CD4-positive, alpha-beta memory T cell (primary cell): ENCODE data around the gene TADA3. TPM values are rescaled to one million over a fixed set of nuclear protein-coding genes. Genes with fewer than 3 reads are reported as not detected.

Experiments
- CTCF ChIA-PET: fragments of 350-600 bp; sonication (Branson Sonifier 250); formaldehyde crosslinking; loops from one replicate; lab custom pipeline; 2021; ENCODE audit warnings: inconsistent platforms; ENCODE audit not compliant: partially characterized antibody; lab: Charles Lee
- POLR2A ChIA-PET: fragments of 350-600 bp; sonication (Branson Sonifier 250); formaldehyde crosslinking; loops from one replicate; lab custom pipeline; 2021; ENCODE audit not compliant: partially characterized antibody; lab: Charles Lee
- DNase-seq, 5 donors: peaks; one replicate each; pipeline versions ENCODE4 v3.0.0 to v3.0.0-alpha.2; 2020 to 2022; ENCODE audit warnings: mixed read lengths in 1 of 5
- H3K27ac ChIP-seq: one replicate; pipeline ENCODE4 v1.7.0; 2013; ENCODE audit warnings: low read depth, low read length
- H3K27me3 ChIP-seq: 2 replicates; pipeline ENCODE4 v1.7.0; 2013; ENCODE audit warnings: mild to moderate bottlenecking, low read length, moderate library complexity; ENCODE audit not compliant: insufficient read depth
- H3K36me3 ChIP-seq: 2 replicates; pipeline ENCODE4 v1.7.0; 2013; ENCODE audit warnings: mild to moderate bottlenecking, low read length, moderate library complexity; ENCODE audit not compliant: insufficient read depth
- H3K4me1 ChIP-seq: 2 replicates; pipeline ENCODE4 v1.7.0; 2013; ENCODE audit warnings: mild to moderate bottlenecking, low read length, moderate library complexity; ENCODE audit not compliant: insufficient read depth
- H3K4me3 ChIP-seq, 2 donors: one replicate each; pipeline ENCODE4 v1.7.0; 2013; ENCODE audit warnings: low read length in 2 of 2, mild to moderate bottlenecking in 1 of 2
- H3K9me3 ChIP-seq, 2 donors: one replicate each; pipeline ENCODE4 v1.7.0; 2013; ENCODE audit warnings: low read length in 2 of 2, control low read depth in 1 of 2; ENCODE audit not compliant: control insufficient read depth in 1 of 2
- H3K27ac Mint-ChIP-seq, 7 donors: one replicate each; pipeline ENCODE4 v1.8.0; 2020 to 2021; ENCODE audit warnings: mixed read lengths in 7 of 7, mild to moderate bottlenecking in 6 of 7, inconsistent platforms in 3 of 7, moderate library complexity in 3 of 7
- H3K27me3 Mint-ChIP-seq, 2 donors: one replicate each; pipeline ENCODE4 v1.8.0; 2020 to 2021; ENCODE audit warnings: mixed read lengths in 2 of 2
- H3K36me3 Mint-ChIP-seq, 2 donors: one replicate each; pipeline ENCODE4 v1.8.0; 2020 to 2021; ENCODE audit warnings: mixed read lengths in 2 of 2, inconsistent platforms in 1 of 2, mild to moderate bottlenecking in 1 of 2
- H3K4me1 Mint-ChIP-seq, 4 donors: one replicate each; pipeline ENCODE4 v1.8.0; 2020 to 2021; ENCODE audit warnings: mixed read lengths in 4 of 4, mild to moderate bottlenecking in 1 of 4
- H3K4me3 Mint-ChIP-seq, 8 donors: one replicate each; pipeline ENCODE4 v1.8.0; 2020 to 2021; ENCODE audit warnings: mixed read lengths in 8 of 8, mild to moderate bottlenecking in 7 of 8, moderate library complexity in 6 of 8, inconsistent platforms in 3 of 8
- H3K9me3 Mint-ChIP-seq, 8 donors: one replicate each; pipeline ENCODE4 v1.8.0; 2020 to 2021; ENCODE audit warnings: mixed read lengths in 8 of 8, mild to moderate bottlenecking in 5 of 8, inconsistent platforms in 3 of 8, moderate library complexity in 1 of 8
- intact Hi-C: fragments of 100-400 bp; cut with micrococcal nuclease; formaldehyde crosslinking; loops from one replicate; pipeline ENCODE4 v1.15.1; 2023
- polyA plus RNA-seq, 2 donors: library from polyadenylated mRNA; unstranded; fragments of 300-500 nt; fragmentation: Illumina TruSeq; gene quantifications; one replicate each; pipeline ENCODE4 v1.2.3, GENCODE V29; 2021
- total RNA-seq, 2 experiments: library from RNA; stranded (reverse); gene quantifications; one replicate each; pipeline ENCODE4 v1.2.3, GENCODE V29; 2021

Gene TADA3
- total and polyA plus RNA-seq, 4 experiments from 2014 or later = 35.3 to 54.6 (median 39.5) TPM

DNA sequence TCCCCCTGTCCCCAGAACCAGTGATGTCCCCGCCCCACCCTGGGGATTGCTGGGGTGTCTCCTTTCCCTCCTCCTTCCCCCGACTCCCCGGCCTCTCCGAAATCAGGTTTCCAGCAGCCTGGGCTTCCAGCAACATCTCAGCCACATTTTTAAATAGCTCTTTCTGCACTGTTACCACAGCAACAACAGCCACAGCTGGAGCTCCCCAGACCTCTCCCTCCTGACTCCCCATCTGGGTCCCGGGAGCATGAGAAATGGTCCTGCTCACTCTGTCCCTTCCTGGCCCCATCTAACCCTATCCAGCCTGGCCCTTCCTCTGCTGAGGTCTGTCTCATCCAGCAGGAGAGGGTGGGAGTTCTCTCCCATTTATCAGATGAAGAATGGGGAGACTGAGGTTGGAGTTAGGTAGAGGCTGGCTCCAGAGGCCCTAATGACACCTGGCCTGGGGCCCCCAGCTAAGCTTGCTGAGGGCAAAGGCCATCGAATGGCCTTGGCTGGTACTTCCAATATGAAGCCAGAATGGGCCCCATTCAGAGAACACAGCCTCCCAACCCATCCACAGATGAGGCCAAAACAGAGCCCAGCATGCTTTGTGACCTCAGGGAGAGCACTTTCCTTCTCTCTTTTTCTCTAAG lies 24.0 kb downstream of the TADA3 start:
- Mint-ChIP-seq H3K9me3 (no peaks in the 10 kb centered on the region), H3K36me3 (peaks cover 0 to 2% of the 10 kb centered on the region in 2 donors), H3K27me3 (no peaks in the 10 kb centered on the region), H3K27ac (peak overlapping the region in 3 of 7 donors; percentile 14 to 66 (median 37)), H3K4me3 (no peak overlapping the region), H3K4me1 (peaks cover 11 to 36% (median 21%) of the 10 kb centered on the region in 4 donors)
- POLR2A ChIA-PET = interaction anchor here (1.7 to 3.9 kb wide), 2 partner anchors 14 to 18 kb away, joined by 5 to 20 read pairs; partner anchors contain the start of gene OGG1
- H3K4me1 ChIP-seq = peaks cover 21% of the 10 kb centered on the region
- CTCF ChIA-PET = interaction anchor here (1.6 kb wide), 1 partner anchor 14 kb away, joined by 4 read pairs; no protein-coding TSS in a partner anchor
- H3K9me3 ChIP-seq = no peaks in the 10 kb centered on the region
- no peak overlapping the region for H3K27ac ChIP-seq
- H3K36me3 ChIP-seq = no peaks in the 10 kb centered on the region
- DNase-seq = no peak
- intact Hi-C loops = no loop called here
- no peaks in the 10 kb centered on the region for H3K27me3 ChIP-seq
- no peak overlapping the region for H3K4me3 ChIP-seq

DNA sequence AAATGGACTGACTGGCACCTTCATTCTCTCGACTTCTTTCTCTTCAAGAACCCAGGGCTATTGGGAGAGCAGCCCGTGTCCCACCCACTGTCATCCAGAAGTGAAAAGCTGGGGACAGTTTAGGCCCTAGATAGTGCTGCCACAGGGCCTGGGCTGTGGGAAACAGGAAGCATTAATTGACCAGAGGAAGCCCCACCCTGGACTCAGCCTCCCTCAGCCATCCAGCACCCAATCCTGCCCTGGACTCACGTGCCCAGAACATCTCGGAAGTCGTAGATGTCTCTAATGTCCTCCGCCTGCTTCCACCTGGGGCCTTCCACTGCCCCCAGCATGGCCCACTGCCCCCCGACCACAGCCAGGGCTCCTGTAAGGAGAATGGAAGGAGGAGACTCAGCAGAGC lies 24.9 kb downstream of the TADA3 start:
- Histone ChIP-seq H3K27me3 (no peaks in the 10 kb centered on the region), H3K9me3 (no peaks in the 10 kb centered on the region), H3K27ac (no peak overlapping the region), H3K4me1 (peaks cover 21% of the 10 kb centered on the region), H3K4me3 (no peak overlapping the region), H3K36me3 (no peaks in the 10 kb centered on the region)
- Mint-ChIP-seq H3K36me3 (peaks cover 0 to 2% of the 10 kb centered on the region in 2 donors), H3K4me3 (peak overlapping the region in 1 of 8 donors; percentile 15), H3K4me1 (peaks cover 11 to 36% (median 21%) of the 10 kb centered on the region in 4 donors), H3K27me3 (no peaks in the 10 kb centered on the region), H3K27ac (peak overlapping the region in 3 of 7 donors; percentile 37 to 77 (median 59)), H3K9me3 (no peaks in the 10 kb centered on the region)
- POLR2A ChIA-PET = interaction anchor here (1.0 to 3.9 kb wide), 3 partner anchors 13 to 371 kb away, joined by 3 to 20 read pairs (median 5); partner anchors contain the start of gene OGG1
- intact Hi-C loops = no loop called here
- no peak for DNase-seq
- CTCF ChIA-PET = interaction anchor here (1.6 kb wide), 1 partner anchor 13 kb away, joined by 4 read pairs; no protein-coding TSS in a partner anchor

DNA sequence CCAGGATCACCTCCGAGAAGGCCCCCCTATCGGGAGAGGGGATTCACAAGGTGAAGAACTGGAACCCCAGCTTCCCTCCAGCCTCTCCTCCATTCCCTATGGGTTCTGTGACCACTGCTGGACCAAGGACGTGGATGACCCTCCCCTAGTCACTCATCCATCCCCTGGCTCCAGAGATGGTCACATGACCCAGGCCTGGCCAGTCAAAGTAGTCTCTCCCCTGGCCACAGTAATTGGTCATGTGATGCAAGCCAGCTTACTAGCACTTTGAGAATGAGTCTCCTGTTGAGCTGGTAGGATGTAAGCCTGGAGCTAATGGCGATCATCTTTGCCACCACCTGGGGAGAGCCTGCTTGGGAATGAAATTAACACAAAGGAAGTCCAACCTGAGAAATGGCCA lies 26.4 kb downstream of the TADA3 start:
- Histone ChIP-seq H3K9me3 (no peaks in the 10 kb centered on the region), H3K27me3 (no peaks in the 10 kb centered on the region), H3K36me3 (no peaks in the 10 kb centered on the region), H3K4me1 (peaks cover 21% of the 10 kb centered on the region), H3K27ac (no peak overlapping the region), H3K4me3 (no peak overlapping the region)
- Mint-ChIP-seq H3K4me1 (peaks cover 11 to 36% (median 23%) of the 10 kb centered on the region in 4 donors), H3K27me3 (no peaks in the 10 kb centered on the region), H3K27ac (peak overlapping the region in 1 of 7 donors; percentile 72), H3K4me3 (no peak overlapping the region), H3K9me3 (no peaks in the 10 kb centered on the region), H3K36me3 (peaks cover 3 to 5% of the 10 kb centered on the region in 2 donors)
- ChIA-PET CTCF (no interaction called here), POLR2A (interaction anchor here (0.7 kb wide), 1 partner anchor 39 kb away, joined by 3 read pairs; no protein-coding TSS in a partner anchor)
- no peak for DNase-seq
- intact Hi-C loops = no loop called here

DNA sequence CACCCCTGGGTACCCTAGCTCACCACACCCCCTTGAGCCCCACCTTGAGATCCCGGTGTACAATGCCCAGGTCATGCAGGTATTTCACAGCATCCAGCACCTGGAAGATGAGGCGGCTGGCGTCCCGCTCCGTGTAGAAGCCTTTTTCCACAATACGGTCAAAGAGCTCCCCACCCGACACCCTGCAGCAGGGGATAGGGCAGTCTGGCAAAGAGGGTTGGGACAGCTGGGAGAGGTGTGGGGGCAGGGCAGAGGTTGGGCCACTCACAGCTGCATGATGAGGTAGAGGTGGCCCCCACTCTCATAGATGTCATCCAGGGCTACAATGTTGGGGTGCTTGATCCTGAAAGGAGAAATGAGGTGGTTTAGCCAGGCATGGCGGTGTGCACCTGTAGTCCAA lies 29.4 kb downstream of the TADA3 start:
- Mint-ChIP-seq H3K27me3 (no peaks in the 10 kb centered on the region), H3K27ac (no peak overlapping the region), H3K4me1 (peaks cover 4 to 13% (median 9%) of the 10 kb centered on the region in 4 donors), H3K4me3 (no peak overlapping the region), H3K9me3 (no peaks in the 10 kb centered on the region), H3K36me3 (peaks cover 20 to 21% of the 10 kb centered on the region in 2 donors)
- H3K36me3 ChIP-seq = peaks cover 5% of the 10 kb centered on the region
- no peaks in the 10 kb centered on the region for H3K4me1 ChIP-seq
- H3K27me3 ChIP-seq = no peaks in the 10 kb centered on the region
- ChIA-PET POLR2A (no interaction called here), CTCF (no interaction called here)
- H3K4me3 ChIP-seq = no peak overlapping the region
- intact Hi-C loops = no loop called here
- no peak for DNase-seq
- no peaks in the 10 kb centered on the region for H3K9me3 ChIP-seq
- H3K27ac ChIP-seq = no peak overlapping the region

DNA sequence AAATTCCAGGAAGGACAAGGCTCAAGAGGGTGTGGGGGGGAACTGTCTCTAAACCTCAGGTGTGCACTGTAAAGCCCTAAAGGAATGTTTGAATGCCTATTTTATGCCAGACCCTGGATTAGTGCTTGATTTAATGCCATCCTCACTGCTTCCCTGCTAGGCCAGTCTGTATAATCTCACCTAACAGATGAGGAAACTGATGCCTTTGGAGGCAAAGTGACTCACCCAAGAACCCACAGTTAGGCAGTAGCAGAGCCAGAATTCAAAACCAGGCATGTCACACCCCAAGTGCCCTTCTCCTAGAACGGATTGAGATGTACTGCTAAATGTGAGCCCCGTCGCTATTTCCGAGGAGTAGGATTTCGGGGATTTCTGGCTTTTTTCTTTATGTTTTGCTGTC lies 30.4 kb downstream of the TADA3 start:
- Histone ChIP-seq H3K4me1 (no peaks in the 10 kb centered on the region), H3K27me3 (no peaks in the 10 kb centered on the region), H3K4me3 (no peak overlapping the region), H3K27ac (no peak overlapping the region), H3K36me3 (peaks cover 9% of the 10 kb centered on the region), H3K9me3 (no peaks in the 10 kb centered on the region)
- H3K27ac Mint-ChIP-seq = no peak overlapping the region
- ChIA-PET CTCF (no interaction called here), POLR2A (no interaction called here)
- intact Hi-C loops = no loop called here
- H3K4me3 Mint-ChIP-seq = no peak overlapping the region
- H3K36me3 Mint-ChIP-seq = peaks cover 21 to 24% of the 10 kb centered on the region in 2 donors
- peaks cover 2 to 7% (median 4%) of the 10 kb centered on the region in 4 donors for H3K4me1 Mint-ChIP-seq
- H3K9me3 Mint-ChIP-seq = no peaks in the 10 kb centered on the region
- no peaks in the 10 kb centered on the region for H3K27me3 Mint-ChIP-seq
- DNase-seq = no peak

DNA sequence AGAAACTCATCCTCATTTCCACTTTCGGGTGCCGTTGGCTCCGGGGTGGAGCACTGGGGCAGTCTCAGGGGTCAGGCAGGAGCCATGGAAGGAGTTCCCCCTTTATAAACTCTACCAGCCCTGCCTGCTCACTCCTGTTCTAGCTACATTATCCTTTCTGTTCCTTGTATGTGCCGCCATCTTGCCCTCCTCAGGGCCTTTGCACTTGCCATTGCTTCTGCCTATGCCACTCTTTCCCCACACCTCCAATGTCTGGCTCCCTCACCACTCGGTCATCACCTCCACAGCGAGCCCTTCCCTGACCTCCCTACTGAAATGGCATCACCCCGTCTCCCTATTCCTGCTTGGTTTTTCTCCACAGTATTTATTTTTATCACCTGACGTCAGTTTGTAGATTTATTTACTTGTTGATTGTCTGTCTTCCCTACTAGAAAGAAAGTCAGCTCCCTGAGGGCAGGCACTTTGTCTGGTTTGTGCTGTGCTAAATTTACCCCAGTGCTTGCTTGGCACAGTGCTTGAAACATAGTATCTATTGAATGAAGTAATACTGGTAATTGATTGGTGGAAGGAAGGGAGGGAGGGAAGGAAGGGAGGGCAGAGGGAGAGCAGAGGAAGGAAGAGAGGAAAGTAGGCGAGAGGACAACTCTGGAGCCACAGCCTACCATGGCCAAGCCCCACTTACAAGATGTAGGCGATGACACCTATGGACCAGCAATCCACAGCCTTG lies 31.3 kb downstream of the TADA3 start:
- H3K4me1 ChIP-seq = peaks cover 1% of the 10 kb centered on the region
- intact Hi-C loops = no loop called here
- no peak overlapping the region for H3K27ac ChIP-seq
- no peak overlapping the region for H3K4me3 ChIP-seq
- H3K36me3 ChIP-seq = peaks cover 18% of the 10 kb centered on the region
- H3K4me1 Mint-ChIP-seq = peaks cover 0 to 7% (median 1%) of the 10 kb centered on the region in 4 donors
- no peaks in the 10 kb centered on the region for H3K27me3 Mint-ChIP-seq
- no peaks in the 10 kb centered on the region for H3K9me3 ChIP-seq
- H3K4me3 Mint-ChIP-seq = no peak overlapping the region
- ChIA-PET POLR2A (no interaction called here), CTCF (no interaction called here)
- H3K27me3 ChIP-seq = no peaks in the 10 kb centered on the region
- H3K27ac Mint-ChIP-seq = peak overlapping the region in 2 of 7 donors; percentile 12 to 17
- no peaks in the 10 kb centered on the region for H3K9me3 Mint-ChIP-seq
- peaks cover 29 to 31% of the 10 kb centered on the region in 2 donors for H3K36me3 Mint-ChIP-seq
- DNase-seq = no peak

DNA sequence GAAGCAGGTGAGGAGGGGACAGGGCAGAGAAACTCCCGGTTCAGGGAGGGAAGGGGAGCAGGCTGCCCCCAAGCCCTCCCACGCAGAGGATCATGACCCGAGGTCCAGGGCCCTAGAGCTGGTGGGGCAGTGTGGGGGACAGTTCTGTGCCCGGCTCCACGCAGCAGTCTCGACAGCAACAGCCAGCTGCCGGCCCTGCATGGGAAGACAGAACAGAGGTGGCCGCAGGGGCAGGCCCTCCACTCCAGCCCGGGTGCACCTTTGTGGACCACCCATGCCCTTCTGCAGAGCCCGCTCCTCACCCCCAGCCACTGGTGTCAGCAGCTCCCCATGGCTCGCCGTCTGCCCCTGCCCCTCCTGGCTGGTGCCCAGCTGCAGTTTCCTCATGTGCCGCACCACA lies 34.8 kb downstream of the TADA3 start:
- intact Hi-C loops = no loop called here
- no peaks in the 10 kb centered on the region for H3K9me3 Mint-ChIP-seq
- H3K4me3 Mint-ChIP-seq = no peak overlapping the region
- no peak overlapping the region for H3K27ac Mint-ChIP-seq
- no peaks in the 10 kb centered on the region for H3K27me3 Mint-ChIP-seq
- Histone ChIP-seq H3K4me1 (peaks cover 21% of the 10 kb centered on the region), H3K4me3 (no peak overlapping the region), H3K27ac (no peak overlapping the region), H3K27me3 (no peaks in the 10 kb centered on the region), H3K36me3 (peaks cover 27% of the 10 kb centered on the region), H3K9me3 (no peaks in the 10 kb centered on the region)
- H3K36me3 Mint-ChIP-seq = peaks cover 43% of the 10 kb centered on the region in 2 donors
- peaks cover 13 to 24% (median 17%) of the 10 kb centered on the region in 4 donors for H3K4me1 Mint-ChIP-seq
- POLR2A ChIA-PET = interaction anchor here (1.0 kb wide), 1 partner anchor 47 kb away, joined by 3 read pairs; no protein-coding TSS in a partner anchor
- CTCF ChIA-PET = no interaction called here
- no peak for DNase-seq
